ENCODE measurements around the gene POLD2.

POLD2 gene

DNA sequence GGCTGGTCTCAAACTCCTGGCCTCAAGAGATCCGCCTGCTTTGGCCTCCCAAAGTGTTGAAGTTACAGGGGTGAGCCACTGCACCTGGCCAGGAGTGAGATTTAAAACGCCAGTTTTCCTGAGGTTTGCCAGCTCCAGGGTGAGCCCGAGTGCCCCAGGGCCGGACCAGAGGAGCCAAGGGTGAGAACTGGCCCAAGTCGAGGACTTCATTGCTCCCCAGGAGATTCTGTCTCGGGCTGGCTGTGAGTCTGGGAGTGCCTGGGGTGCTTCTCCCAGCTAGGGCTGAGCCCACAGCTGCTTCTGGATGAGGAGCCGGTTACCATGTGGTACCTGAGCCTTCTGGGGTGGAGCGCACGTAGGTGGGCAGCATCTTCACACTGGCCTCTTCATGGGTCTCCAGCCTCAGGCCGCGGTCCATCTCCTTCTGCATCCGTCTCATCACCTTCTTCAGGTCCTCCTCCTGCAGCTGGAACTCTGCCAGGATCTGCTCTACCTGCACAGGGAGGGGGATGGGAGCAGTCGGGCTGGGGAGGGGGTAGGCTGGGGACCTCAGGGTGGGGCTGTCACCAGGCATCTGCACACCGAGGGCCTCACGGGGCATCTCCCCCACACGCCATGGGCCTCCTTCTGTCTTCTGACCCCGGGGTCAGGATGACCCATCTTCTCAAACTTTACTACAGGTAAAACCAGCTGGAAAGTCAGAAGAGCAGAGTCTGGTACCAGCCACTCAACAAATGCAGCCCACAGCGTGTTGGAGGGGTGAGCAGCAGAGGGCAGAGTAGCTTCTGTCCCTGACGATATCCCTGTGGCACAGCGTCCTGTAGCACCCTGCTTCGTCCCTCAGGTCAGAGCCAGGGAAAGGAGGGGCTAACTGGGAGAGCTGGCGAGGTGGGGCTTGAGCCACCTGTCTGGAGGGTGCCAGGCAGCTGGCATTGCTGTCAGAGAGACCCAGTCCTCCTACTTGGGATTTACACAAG is 29.9 kb upstream of the POLD2 start:
- no peak for DNase-seq (ENCODE audit: low read depth)

DNA sequence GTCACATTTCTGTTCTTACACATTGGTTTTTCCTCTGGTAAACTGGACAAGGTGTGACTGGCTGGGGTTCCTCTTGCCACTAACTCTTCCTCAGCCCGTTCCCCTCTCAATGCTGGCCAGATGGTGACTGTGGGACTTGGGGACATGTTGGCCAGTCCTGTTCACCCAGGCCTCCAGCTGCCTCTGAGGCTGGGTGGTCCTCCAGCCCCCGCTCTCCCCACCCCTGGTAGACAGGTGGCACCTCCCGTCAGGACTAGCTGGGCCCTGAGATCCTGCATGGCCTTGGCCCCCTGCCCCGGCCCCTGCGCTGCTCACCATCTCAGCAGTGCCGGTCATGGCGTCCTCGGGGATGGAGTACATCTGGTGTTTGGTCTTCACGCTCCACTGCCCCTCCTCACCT is 28.6 kb upstream of the POLD2 start:
- no peak for DNase-seq (ENCODE audit: low read depth)

DNA sequence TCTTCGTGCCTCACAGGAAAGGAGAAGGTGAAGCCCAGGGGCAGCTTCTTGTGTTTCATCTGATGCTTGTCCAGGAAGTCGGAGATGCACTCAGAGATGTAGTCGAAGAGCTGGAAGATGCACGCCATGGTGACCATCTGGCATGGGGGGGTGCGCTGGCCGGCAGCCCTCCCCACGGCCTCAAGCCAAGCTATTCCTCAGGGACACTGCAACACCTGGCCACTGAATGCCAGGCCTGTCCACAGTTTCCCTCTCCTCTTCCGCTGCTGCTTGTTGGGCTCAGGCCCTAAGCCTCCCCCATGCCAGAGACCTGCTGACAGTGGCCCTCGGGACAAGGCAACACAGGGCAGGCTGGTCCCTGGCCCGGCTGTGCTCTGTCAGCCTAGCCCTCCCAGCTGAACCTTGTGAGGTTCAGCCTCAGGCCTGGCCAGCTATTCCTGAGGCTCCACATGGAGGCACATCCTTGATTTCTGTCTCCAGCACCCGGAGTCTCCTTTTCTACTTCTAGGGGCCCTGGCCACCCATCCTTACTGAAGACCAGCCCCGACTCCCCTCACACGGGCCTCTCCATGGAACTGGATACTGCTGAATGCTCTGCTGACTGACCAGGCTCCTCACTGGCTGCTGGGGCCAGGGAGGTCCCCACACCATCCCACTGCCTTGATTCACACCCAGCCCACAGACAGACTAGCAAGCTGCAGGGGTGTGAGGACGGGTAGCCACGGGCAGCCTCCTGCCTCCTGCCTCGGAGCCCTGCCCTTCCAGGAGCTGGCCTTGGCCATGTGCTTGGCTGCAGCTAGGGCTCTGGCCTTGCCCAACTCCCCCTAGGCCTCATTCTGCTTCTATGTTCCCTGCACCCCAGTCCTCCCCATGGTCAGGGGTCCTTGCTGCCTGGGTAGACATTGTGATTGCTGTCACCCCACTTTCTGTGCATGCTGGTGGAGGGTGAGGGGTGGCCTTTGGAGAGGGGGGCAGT is 27.9 kb upstream of the POLD2 start:
- DNase-seq (ENCODE audit: low read depth): no peak

DNA sequence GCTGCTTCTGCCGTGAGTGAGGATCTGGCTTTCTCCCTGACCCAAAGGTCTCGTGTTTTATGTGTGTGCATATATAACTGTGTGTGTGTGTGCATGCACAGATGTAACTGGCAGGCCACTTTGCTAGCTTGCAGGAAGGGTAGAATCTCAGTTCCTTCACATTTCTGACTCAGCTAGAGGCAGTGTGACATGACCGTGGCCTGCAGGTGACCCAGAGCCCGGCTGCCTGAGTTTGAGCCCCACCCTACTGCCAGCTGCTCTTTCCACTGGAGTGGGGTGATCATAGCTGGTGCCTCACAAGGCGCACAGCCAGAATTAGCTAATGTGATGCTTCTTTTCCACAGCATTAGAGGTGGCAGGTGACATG is 27.1 kb upstream of the POLD2 start:
- no peak for DNase-seq (ENCODE audit: low read depth)

DNA sequence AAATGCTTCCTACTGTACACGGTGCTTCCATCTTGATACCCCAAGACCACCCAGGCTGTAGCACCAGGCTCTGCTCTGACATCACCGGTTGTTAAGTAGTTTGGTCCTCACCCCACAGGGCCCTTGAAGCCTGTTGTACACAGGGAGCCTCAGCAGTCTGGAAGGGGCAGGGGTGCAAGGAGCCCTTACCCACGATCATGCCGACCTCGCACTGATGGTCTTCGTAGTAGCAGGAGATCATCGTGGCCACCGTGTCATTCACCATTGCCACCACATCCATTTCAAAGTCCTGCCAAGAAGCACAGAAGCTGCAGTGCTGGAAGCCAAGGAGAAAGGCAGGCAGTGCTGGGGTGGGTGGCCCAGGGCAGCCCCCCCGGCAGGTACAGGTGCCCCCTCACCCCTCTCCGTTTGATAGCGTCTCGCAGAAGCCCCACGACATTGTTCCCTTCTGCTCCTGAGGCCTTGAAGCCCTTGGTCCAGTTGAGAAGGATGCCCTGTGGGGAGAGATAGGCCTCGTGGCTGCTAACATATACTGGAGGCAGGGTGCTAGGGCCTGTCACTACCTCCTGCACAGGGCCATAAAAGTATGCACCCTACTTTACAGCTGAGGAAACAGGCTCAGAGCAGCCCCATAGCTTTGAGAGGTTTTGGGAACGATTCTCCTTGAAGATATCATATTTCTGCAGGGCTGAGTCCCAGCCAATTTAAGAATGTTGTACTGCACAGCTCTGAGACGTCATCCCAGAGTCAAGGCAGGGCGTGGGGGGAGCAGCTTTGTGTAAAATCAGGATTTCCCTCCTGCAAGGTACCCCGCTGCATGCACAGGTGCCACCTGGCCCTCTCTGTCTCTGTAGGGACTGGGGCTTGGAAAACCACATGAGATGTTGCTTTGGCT is 26.5 kb upstream of the POLD2 start:
- DNase-seq (ENCODE audit: low read depth): no peak

DNA sequence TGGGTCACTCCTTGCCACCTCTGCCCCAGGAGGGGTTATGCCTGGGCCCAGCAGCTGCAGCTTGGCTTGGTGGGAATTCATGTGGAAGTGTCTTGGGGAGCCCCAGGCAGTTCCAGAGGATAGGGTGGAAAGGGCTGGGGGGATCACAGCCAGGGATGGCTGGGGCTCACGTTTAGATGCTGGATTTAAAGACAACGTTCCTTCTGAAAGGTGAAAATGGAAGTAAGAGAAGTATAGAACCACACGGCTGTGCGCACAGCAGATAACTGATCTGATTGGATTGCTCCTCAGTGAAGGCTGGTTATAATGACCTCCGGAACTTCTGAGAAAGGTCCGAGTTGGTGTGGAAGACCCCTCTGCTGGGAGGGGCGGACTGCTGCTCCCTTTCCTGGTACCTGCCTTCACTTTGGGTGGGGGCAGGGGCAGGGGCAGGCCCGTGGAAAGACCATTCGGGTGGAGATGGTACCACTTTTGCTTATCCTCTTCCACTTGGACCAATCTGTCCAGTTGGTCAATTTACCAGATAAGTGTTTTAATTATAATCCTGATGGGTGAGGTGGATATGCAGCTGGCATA is 25.7 kb upstream of the POLD2 start:
- no peak for DNase-seq (ENCODE audit: low read depth)

DNA sequence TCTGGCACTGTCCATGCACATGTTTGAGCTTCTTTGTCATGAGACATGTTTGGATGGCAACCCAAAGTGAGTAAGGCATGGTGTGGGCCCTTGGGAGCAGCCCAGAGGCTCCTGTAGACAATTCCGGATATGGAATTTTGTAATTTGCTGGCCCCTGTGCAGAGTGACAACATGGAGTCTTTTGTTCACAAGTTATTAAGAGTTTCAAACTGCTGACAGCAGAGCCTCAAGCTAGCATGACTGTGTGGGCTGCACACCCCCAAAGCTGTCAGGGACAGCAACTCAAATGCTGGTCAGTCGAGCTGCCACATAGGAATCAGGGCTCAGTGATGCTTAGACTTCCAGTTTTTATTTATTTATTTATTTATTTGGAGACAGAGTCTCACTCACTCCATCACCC is 24.8 kb upstream of the POLD2 start:
- no peak for DNase-seq (ENCODE audit: low read depth)

DNA sequence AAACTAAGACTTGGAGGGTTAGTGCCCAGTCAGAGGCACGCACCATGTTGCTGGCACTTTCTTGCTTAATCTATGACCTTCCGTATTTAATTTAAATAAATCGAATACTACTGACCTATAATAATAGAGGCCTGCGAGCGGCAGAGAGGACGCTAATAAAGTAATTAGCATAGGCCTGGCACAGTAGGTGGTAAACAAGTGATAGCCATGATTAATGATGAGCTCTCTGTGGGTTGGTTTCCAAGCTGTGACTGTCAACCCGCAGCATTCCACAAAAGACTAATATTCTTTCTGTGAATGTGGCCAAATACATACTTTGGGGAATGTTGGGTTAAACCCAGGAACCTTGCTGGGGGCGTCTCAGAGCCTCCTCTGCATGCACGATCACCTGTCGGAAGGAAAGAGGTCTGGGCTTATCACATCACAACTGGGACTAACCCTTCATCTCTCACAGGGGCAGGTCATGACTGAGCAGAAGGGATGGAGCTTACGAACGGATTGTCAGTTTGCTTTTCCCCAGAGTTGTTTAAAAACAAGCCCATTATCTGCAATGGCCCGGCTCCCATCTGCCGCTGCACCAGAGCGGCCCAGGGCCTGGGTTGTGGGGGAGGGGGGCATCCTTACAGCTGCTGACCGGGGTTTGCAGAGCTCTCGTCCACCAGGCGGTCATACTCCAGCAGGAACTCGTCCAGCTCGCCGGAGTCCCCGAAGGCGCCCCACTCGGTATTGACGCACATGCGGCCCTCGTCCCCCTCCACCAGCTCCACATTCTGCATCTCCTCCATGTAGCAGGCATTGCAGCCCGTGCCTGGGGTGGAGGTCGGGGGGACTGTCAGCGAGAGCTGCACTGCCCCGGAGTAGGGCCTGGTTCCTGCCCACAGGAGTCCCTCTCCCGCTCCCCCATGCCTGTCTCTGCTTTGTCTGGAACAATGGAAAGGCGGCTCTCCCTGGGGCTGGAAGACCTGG is 24.0 kb upstream of the POLD2 start:
- DNase-seq (ENCODE audit: low read depth): no peak

DNA sequence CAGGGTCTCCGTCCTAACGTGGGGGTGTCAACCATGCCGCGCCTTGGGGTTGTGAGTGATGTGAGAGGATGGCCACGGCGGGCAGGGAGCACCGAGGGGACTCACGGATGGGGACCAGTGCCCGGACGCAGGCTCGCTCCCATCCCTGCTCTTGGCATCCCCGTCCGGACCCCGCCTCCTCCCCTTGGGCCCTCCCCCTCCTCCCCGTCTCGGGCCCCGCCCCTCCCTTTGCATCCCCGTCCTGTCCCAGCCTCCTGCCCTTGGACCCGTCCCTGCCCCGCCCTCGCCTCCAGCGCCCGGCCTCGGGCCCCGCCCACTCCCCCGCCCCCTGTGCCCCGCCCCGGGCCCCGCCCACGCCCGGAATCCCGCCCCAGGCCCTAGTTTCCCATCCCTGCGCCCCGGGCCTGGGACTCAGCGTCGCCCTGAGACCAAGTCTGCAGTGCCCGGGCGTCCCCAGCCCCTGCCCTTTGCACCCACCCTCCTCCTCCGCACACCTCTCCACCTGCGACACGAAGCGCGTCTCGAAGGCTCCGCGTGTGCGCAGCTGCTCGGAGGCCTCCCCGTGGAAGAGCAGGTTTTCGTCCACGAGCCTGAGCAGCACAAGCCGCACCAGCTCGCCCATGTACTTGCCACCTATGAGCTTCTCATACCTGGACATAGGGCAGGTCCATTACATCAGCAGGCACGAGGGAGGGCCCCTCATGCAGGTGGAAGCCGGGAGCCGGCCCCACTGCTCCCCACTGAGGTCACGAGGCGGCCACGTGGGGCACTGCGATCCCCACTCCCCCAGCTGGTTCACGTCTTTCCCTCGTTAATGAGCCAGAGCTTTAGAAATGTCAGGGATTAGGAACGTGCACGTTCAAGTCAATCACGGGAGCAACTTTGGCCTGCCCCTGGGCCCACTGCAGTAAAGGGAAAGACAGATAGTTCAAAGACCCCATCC is 22.9 kb upstream of the POLD2 start:
- peak; percentile 11 for DNase-seq (ENCODE audit: low read depth)

DNA sequence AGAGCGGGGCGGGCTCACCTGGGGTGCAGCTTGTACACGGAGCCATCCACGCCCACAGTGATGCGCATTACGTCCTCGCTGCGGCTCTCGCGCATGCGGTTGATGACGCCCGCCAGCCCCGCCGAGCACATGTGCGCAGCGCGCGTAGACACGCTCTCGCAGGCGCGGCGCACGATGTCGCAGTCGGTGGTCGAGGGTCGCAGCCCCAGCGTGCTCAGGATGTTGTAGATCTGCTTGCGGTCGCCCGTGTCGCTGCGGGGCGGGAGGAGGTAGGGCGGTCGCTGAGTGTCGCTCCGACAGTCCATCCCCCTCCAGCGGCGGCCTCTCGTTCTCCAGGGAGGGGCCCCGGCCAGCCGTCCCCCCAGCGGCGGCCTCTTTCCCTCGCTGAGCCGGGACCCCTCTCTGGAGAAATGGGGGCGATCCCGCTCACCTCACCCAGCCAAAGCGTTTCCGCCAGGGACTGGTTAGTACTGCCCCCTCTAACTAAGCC is 22.2 kb upstream of the POLD2 start:
- no peak for DNase-seq (ENCODE audit: low read depth)

DNA sequence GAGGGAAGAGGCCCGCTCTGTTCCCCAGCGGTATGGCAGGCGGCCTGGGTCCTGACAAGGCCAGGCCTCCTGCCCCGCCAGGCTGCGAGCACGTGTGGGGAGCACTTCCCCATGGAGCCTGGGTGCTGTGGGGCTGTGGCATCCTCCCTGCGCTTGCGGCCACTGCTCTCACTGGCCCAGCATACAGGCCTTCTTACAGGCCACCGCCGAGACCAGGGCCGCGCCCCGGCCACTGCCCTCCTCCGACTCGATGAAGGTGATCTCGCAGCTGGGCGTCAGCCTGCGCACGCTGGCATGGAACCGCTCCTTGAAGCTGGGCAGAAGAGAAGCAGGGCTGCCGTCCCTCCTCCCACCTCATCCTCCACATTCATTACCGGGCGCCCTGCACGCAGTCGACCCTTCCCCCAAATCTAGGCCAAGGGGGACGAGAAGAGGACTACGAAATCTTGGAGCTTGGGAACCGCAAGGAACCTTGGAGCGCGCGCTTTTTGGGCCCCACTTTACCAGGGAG is 21.7 kb upstream of the POLD2 start:
- no peak for DNase-seq (ENCODE audit: low read depth)

DNA sequence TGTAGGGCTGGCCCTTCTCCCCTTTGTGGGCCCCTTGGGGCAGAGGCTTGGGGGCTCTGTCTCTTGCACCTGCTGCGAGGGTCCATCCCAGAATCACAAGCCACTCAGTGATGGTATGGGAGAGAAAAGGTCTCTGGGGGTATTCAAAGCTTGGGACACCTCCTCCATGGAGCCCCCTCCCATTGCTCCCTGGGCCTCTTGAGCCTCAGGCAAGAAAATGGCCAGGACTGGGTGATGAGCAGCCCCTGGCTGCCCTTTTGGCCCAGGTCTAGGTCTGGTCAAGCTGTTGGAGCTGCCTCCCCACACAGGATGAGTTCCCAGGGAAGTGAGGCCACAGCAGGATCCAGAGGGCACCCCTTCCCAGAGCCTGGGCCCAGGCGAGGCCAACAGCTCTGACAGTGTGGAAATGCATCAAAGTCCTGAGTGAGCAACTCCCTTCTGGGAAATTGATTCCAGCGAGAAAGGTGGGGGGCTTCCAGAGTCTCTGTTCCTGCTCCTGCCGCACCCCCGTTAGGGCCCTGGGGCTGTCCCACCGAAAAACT is 21.1 kb upstream of the POLD2 start:
- DNase-seq (ENCODE audit: low read depth): no peak

DNA sequence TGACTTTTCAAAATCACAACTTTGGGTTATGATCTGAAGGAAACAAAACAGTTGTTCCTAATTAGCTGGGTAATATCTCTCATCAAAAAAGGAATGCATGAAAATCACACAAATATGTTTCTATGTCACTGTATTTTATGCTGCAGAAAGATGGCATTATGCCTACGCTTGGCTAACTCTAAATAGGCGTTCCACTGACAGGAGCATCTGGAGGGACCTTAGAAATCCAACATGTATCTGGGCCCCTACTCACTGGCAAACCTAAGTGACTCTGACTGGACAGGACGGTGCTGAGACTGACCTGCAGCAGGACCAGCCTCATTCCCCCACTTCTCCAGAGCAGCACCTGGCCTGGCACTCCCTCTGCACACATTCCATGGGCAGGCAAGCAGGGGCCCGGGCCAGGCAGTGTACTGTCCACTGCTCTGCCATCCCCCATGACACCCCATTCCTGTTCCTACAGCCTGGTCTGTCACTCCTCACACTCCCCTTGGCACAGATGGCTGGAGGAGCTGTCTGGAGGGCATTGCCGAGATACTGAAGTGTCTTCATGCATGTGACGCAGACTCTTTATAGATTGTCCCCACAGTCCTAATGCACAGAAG is 20.4 kb upstream of the POLD2 start:
- no peak for DNase-seq (ENCODE audit: low read depth)

DNA sequence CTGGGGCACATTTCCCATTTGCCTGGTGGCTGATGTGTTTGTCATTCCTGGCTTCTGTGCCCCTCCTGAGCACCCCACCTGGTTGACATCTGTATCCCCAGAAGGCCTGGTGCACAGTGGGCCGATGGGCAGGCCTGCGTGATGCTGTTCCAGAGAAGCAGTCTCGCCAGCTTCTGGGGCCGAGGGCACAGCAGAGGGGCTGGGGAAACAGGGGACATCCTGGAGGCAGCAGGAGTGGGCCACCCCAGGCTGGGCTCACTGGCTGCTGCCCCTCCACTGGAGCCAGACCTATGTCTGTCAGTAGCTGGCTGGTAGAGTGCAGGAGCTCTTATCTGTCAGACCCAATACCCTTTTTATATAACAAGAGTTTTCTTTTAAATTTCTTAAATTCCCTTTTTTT is 18.7 kb upstream of the POLD2 start:
- no peak for DNase-seq (ENCODE audit: low read depth)

DNA sequence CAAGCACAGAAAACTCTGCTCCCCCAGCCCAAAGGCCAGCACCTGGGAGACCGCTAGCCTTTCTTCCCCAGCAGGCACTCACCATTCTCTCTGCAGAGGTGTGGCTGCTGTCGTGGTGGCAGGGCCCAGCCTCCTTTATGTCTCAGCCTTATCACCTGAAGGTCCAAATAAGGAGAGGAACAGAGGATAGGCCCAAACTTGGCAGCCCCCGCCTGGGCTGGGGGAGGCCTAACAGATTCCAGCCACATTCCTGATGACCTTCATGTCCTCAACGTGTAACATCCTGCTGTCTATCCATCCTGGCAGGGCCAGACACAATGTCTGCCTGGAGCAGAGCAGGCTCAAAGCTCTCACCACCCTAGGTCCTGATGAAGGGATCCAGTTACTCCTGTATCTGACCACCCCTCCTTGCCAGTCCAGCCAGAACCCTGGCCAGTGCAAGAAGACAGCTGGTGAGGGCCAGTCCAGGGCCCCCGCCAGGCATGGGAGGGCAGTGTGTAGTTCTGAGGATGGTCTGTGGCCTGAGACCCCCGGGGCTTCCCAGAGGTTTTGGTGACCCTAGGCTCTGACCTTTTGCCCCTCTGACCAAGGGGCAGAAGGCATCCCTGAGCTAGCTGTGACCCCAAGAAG is 18.0 kb upstream of the POLD2 start, which contains the start of gene MYL7:
Gene MYL7 (minus strand): TSS at position 112 of the 630 bp plus-strand sequence. CDS start 27 bp downstream, at position 85.
- no peak for DNase-seq (ENCODE audit: low read depth)

DNA sequence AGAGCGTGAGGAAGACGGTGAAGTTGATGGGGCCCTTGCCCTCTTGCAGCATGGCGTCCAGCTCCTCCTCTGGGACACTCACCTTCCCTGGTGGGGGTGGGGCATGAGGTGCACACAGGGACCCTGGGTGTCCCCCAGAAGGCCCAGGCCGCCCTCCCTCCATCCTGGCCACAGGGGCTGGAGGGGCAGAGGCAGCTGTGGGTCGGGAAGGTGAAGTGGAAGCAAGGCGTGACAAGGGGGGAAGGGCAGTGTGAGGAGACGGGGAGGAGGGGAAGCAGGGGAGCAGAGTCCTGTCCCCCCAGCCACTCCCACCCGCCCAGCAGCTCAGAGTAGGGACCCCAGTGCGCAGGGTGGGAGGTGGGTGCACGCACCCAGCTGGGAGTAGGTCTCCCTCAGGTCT is 17.0 kb upstream of the POLD2 start:
- no peak for DNase-seq (ENCODE audit: low read depth)

DNA sequence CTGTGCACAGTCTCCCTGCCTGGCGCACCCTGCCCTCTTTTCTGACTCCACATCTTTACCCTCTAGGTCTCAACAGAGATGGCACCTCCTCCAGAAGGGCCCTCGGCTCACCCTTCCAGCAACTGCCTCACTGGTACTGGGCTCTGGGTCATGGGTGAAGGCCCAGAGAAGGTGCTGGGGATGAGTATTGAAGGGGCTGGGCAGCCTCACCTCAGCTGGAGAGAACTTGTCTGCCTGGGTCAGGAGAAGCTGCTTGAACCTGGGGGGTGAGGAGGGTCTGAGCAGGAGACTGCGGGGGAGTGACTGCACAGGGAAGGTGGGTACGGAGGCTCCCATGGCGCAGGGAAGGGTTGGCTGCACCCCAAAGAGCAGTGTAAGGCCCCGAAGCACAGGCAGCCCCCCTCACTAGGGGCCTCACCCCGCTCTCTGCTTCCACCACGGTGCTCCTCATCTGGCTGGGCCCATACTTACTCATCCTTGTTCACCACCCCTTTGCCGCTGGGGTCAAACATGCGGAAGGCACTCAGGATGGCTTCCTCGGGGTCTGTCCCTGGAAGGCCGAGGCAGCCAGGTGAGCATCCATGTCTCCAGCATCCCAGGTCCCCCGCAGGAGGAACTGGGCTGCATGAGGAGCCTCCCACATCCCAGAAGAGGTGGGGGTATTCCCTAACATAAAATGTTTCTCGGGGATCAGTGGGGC is 16.1 kb upstream of the POLD2 start:
- DNase-seq (ENCODE audit: low read depth): no peak
